Esophagus muscularis mucosa (tissue), 4 donors: ENCODE measurements around the gene S1PR2. TPM values are rescaled to one million over a fixed set of nuclear protein-coding genes. Genes with fewer than 3 reads are reported as not detected.

Source experiments
- DNase-seq: peaks from one replicate; pipeline ENCODE4 v3.0.0-alpha.2; 2017; ENCODE audit errors: extremely low spot score
- H3K27ac ChIP-seq, 4 donors: fragments of 200-600 bp; sonication (generic); replicated peaks in 1 of 4; 1 replicate in 3 of 4; 2 replicates in 1 of 4; pipeline ENCODE4 v1.5.1; 2016 to 2019; ENCODE audit warnings: mild to moderate bottlenecking in 1 of 4
- H3K27me3 ChIP-seq, 4 donors: fragments of 200-600 bp; sonication (generic); one replicate each; pipeline versions ENCODE4 v1.5.1 to v1.6.0; 2016 to 2019
- H3K36me3 ChIP-seq, 4 donors: fragments of 200-600 bp; sonication (generic); one replicate each; pipeline ENCODE4 v1.5.1; 2016 to 2019
- H3K4me1 ChIP-seq, 4 donors: fragments of 200-600 bp; sonication (generic); one replicate each; pipeline ENCODE4 v1.5.1; 2016 to 2019
- H3K4me3 ChIP-seq, 4 donors: fragments of 200-600 bp; sonication (generic); 1 replicate in 2 of 4; 2 replicates in 2 of 4; pipeline ENCODE4 v1.5.1; 2016 to 2019; ENCODE audit warnings: mild to moderate bottlenecking in 4 of 4, moderate library complexity in 1 of 4
- H3K9me3 ChIP-seq, 4 donors: fragments of 200-600 bp; sonication (generic); 1 replicate in 3 of 4; 2 replicates in 1 of 4; pipeline ENCODE4 v1.5.1; 2016 to 2019
- EP300 ChIP-seq: sonication (generic); formaldehyde crosslinking; IDR thresholded peaks from one replicate; pipeline ENCODE4 v1.6.1; 2017; ENCODE audit warnings: antibody characterized with exemption
- POLR2A ChIP-seq: fragments of 450-650 bp; IDR thresholded peaks from one replicate; pipeline ENCODE4 v1.6.1; 2017; ENCODE audit warnings: antibody characterized with exemption, moderate library complexity, mild to moderate bottlenecking, low read depth
- POLR2AphosphoS5 ChIP-seq, 2 donors: sonication (generic); formaldehyde crosslinking; IDR thresholded peaks; one replicate each; pipeline ENCODE4 v1.6.1; 2017; ENCODE audit warnings: antibody characterized with exemption in 2 of 2
- WGBS: methylation state at CpG from one replicate; pipeline ENCODE4 v1.1.5; 2018; 5-methylcytosine and 5-hydroxymethylcytosine counted together
- intact Hi-C: fragments of 100-400 bp; cut with DNase I; formaldehyde crosslinking; loops from one replicate; pipeline ENCODE4 v1.15.1; 2023
- total RNA-seq, 4 donors: library from RNA; depleted of rRNA; stranded (reverse); fragments of >200 nt; gene quantifications; one replicate each; pipeline versions ENCODE4 v1.1.0 to v1.2.1, GENCODE V29; 2016
- TF ChIP-seq, protein P1 (sequence below), 3 experiments: fragments of 200-600 bp in 2 of 3; fragments of 450-650 bp in 1 of 3; sonication (generic) in 2 of 3; IDR thresholded peaks; one replicate each; pipeline ENCODE4 v1.5.1; 2017 to 2019; ENCODE audit warnings: antibody characterized with exemption in 3 of 3, mild to moderate bottlenecking in 2 of 3, moderate library complexity in 1 of 3

S1PR2 gene
- total RNA-seq, 4 donors from 2014 or later, result 14.5 to 27.7 (median 20.4) TPM

DNA sequence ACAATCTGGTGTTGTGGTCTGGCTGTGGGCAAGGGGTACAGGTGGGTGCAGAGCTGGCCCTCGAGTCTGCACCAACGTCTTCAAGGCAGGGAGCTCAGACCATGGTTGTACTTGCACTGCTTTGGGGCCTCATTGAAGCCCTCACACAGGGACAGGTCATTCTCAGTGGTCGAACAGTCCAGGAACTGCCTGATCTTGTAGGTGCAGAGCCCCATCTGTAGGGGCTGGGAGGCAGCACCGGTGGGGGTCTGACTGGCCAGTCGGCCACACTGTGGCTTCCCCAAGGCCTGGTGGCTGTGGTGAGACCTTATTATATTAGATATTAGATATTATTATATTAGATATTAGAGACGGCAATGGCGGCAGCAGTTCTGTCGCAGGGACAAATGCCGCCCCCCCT is 14.0 kb downstream of the S1PR2 start:
- Histone ChIP-seq H3K4me3 (no peak overlapping the region), H3K27me3 (no peaks in the 10 kb centered on the region), H3K4me1 (peaks cover 0 to 8% (median 0%) of the 10 kb centered on the region in 4 donors), H3K9me3 (no peaks in the 10 kb centered on the region), H3K27ac (no peak overlapping the region), H3K36me3 (peaks cover 0 to 7% (median 0%) of the 10 kb centered on the region in 4 donors)
- WGBS, result 93% methylated on average over 9 of the region's 9 CpGs
- intact Hi-C loops, result no loop called here
- DNase-seq, result no peak
- TF ChIP-seq, protein P1, sequence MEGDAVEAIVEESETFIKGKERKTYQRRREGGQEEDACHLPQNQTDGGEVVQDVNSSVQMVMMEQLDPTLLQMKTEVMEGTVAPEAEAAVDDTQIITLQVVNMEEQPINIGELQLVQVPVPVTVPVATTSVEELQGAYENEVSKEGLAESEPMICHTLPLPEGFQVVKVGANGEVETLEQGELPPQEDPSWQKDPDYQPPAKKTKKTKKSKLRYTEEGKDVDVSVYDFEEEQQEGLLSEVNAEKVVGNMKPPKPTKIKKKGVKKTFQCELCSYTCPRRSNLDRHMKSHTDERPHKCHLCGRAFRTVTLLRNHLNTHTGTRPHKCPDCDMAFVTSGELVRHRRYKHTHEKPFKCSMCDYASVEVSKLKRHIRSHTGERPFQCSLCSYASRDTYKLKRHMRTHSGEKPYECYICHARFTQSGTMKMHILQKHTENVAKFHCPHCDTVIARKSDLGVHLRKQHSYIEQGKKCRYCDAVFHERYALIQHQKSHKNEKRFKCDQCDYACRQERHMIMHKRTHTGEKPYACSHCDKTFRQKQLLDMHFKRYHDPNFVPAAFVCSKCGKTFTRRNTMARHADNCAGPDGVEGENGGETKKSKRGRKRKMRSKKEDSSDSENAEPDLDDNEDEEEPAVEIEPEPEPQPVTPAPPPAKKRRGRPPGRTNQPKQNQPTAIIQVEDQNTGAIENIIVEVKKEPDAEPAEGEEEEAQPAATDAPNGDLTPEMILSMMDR (IDR thresholded peaks at IDR 0.05), result no peak
- TF ChIP-seq POLR2AphosphoS5 (IDR thresholded peaks at IDR 0.05) (no peak), EP300 (no peak), POLR2A (no peak)

DNA sequence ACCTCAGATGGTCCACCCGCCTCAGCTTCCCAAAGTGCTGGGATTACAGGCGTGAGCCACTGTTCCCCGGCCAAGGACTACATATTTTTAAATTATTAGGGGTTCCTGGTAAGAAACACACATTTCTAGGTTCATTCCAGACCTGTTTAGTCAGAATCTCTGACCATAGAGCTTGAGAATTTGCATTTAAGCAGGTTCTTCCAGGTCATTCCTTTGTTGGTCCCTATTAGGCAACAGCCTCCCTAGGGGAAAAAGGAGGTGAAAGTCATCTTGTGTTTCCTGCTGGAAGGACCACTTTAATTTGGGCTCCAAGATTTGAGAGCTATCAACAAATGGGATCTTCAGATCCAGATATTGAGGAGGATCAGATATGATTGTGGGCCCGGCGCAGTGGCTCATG is 16.3 kb downstream of the S1PR2 start:
- DNase-seq, result no peak
- TF ChIP-seq, protein P1 (IDR thresholded peaks at IDR 0.05), result no peak
- TF ChIP-seq EP300 (no peak), POLR2A (no peak), POLR2AphosphoS5 (IDR thresholded peaks at IDR 0.05) (no peak)
- H3K9me3 ChIP-seq, result no peaks in the 10 kb centered on the region
- no peak overlapping the region for H3K27ac ChIP-seq
- H3K36me3 ChIP-seq, result peaks cover 0 to 4% (median 0%) of the 10 kb centered on the region in 4 donors
- 95% methylated on average over 5 of the region's 5 CpGs for WGBS
- peaks cover 0 to 2% (median 0%) of the 10 kb centered on the region in 4 donors for H3K4me1 ChIP-seq
- intact Hi-C loops, result no loop called here
- no peaks in the 10 kb centered on the region for H3K27me3 ChIP-seq
- H3K4me3 ChIP-seq, result no peak overlapping the region

DNA sequence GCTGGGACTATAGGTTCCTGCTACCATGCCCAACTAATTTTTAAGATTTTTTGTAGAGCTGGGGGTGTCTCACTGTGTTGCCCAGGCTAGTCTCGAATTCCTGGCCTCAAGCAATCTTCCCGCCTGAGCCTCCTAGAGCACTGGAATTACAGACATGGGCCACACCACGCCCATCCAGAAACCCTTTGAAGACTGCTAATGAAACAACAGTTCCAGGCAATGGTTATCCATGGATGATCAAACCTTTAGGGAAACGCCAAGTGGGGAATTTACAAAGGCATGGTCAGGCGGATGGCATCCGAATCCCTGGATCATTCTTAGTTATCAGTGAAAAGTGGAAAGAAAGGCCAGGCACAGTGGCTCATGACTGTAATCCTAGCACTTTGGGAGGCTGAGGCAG is 19.4 kb downstream of the S1PR2 start:
- intact Hi-C loops, result no loop called here
- no peak overlapping the region for H3K27ac ChIP-seq
- no peak for DNase-seq
- no peaks in the 10 kb centered on the region for H3K4me1 ChIP-seq
- TF ChIP-seq, protein P1 (IDR thresholded peaks at IDR 0.05), result no peak
- no peak for TF ChIP-seq POLR2AphosphoS5 (IDR thresholded peaks at IDR 0.05)
- no peak for TF ChIP-seq POLR2A
- no peak for TF ChIP-seq EP300
- H3K36me3 ChIP-seq, result no peaks in the 10 kb centered on the region
- H3K27me3 ChIP-seq, result no peaks in the 10 kb centered on the region
- no peak overlapping the region for H3K4me3 ChIP-seq
- 92% methylated on average over 6 of the region's 6 CpGs for WGBS
- no peaks in the 10 kb centered on the region for H3K9me3 ChIP-seq

DNA sequence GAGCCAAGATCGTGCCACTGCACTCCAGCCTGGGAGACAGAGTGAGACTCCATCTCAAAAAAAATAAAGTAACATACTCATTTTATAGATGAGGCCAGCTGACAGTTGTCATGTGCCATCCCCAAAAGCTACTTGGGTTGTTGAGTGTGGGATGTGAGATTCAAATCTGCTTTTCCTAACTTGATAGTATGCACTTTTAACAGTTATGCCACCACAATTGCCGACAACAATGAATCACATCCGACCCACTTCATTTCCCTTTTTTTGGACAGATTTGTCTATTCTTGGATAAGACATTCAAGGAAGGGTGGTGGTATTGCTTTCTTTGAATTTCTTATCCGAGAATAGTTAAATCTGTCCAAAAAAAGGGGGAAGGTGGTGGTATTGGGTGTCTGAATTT is 20.1 kb downstream of the S1PR2 start:
- 80% methylated on average over 4 of the region's 4 CpGs for WGBS
- H3K4me3 ChIP-seq, result no peak overlapping the region
- intact Hi-C loops, result no loop called here
- no peak overlapping the region for H3K27ac ChIP-seq
- no peak for DNase-seq
- TF ChIP-seq POLR2AphosphoS5 (IDR thresholded peaks at IDR 0.05), result no peak
- TF ChIP-seq EP300, result no peak
- TF ChIP-seq POLR2A, result no peak
- TF ChIP-seq, protein P1 (IDR thresholded peaks at IDR 0.05), result no peak
- H3K9me3 ChIP-seq, result no peaks in the 10 kb centered on the region
- H3K4me1 ChIP-seq, result no peaks in the 10 kb centered on the region
- no peaks in the 10 kb centered on the region for H3K27me3 ChIP-seq
- H3K36me3 ChIP-seq, result no peaks in the 10 kb centered on the region

DNA sequence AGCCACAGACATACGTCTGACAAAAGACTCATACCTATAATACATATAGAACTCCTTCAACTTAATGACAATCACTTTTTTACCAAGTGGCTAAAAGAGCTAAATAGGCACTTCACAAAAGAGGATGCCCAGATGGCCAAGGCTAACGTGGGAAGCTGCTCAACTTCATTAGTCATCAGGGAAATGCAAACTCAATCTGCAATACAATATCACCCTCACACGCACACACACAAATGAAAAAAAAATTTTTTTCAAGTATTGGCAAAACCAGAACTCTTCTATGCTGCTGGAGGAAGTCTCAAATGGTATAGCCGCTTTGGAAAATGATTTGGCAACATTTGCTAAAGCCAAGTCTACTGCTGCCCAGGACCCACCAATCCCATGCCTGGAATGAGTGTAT is 21.8 kb downstream of the S1PR2 start:
- WGBS, result 67% methylated on average over 4 of the region's 4 CpGs
- intact Hi-C loops, result no loop called here
- TF ChIP-seq, protein P1 (IDR thresholded peaks at IDR 0.05), result no peak
- TF ChIP-seq POLR2AphosphoS5 (IDR thresholded peaks at IDR 0.05), result no peak
- H3K9me3 ChIP-seq, result no peaks in the 10 kb centered on the region
- H3K27ac ChIP-seq, result no peak overlapping the region
- H3K4me3 ChIP-seq, result no peak overlapping the region
- H3K36me3 ChIP-seq, result no peaks in the 10 kb centered on the region
- no peak for DNase-seq
- H3K4me1 ChIP-seq, result no peaks in the 10 kb centered on the region
- H3K27me3 ChIP-seq, result no peaks in the 10 kb centered on the region
